ENCODE data around the gene FKBP5. TPM values are rescaled to one million over a fixed set of nuclear protein-coding genes. Genes with fewer than 3 reads are reported as not detected.

FKBP5 gene
- total RNA-seq, 1 experiment from 2014 or later, result 33.9 TPM

DNA sequence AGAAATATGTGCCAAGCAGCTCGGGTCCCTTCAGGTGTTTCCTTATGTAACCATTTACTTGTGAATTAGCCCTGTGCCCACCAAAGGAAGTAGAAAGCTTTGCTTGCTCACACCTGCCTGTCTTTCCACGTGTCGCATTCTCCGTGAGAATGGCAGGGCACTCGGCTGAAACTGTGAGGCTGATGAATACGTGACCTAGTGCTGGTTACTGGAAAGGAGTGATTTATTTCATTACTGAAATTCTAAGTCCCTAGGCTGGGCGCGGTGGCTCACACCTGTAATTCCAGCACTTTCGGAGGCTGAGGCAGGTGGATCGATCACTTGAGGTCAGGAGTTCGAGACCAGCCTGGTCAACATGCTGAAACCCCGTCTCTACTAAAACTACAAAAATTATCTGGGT, 130.1 kb downstream of the FKBP5 start:
- H3K36me3 Mint-ChIP-seq (ENCODE audit: insufficient read depth in 1 of 3, low read depth in 3 of 3), result no peaks in the 10 kb centered on the region
- H3K27ac ChIP-seq (ENCODE audit: insufficient read length, low read depth, low read length), result no peak overlapping the region
- H3K27me3 Mint-ChIP-seq (ENCODE audit: low read depth), result no peaks in the 10 kb centered on the region; the same call in 1 of the 2 replicates
- no peaks in the 10 kb centered on the region for H3K23me2 ChIP-seq (ENCODE audit: insufficient read length, low read depth, low read length, poor library complexity, severe bottlenecking)
- WGBS (ENCODE audit: extremely low coverage, insufficient read length, low lambda C conversion rate), result no CpG with 5 or more reads among the region's 12 CpGs
- H4K5ac ChIP-seq (ENCODE audit: insufficient read length, low read depth, low read length), result no peak overlapping the region
- H2AFZ ChIP-seq (ENCODE audit: low read length), result no peak overlapping the region
- H3K4me1 ChIP-seq (ENCODE audit: insufficient read depth, low read length), result no peaks in the 10 kb centered on the region
- H2BK20ac ChIP-seq (ENCODE audit: low read depth, low read length, poor library complexity, severe bottlenecking), result no peak overlapping the region
- H2AK5ac ChIP-seq (ENCODE audit: insufficient read length, low read length), result no peak overlapping the region
- H3K9ac ChIP-seq (ENCODE audit: extremely low read depth, insufficient read length, low read length), result no peak overlapping the region
- H3K56ac ChIP-seq (ENCODE audit: insufficient read length, low read depth, low read length), result no peak overlapping the region
- H3K23ac ChIP-seq (ENCODE audit: insufficient read length, low read depth, low read length), result no peak overlapping the region
- no peaks in the 10 kb centered on the region for H3K9me3 Mint-ChIP-seq
- no peak overlapping the region for H2BK5ac ChIP-seq (ENCODE audit: insufficient read length, low read length)
- no peaks in the 10 kb centered on the region for H3K79me2 ChIP-seq (ENCODE audit: insufficient read depth, low read length)
- no peak overlapping the region for H3K4me3 Mint-ChIP-seq
- DNase-seq, result no peak
- H3K4ac ChIP-seq (ENCODE audit: low read depth, low read length), result no peak overlapping the region
- H4K8ac ChIP-seq (replicated peaks; ENCODE audit: insufficient read length, low read depth, low read length), result no peak overlapping the region
- H3K9me3 ChIP-seq (ENCODE audit: control insufficient read depth, low read depth, low read length), result no peaks in the 10 kb centered on the region
- no peak overlapping the region for H2BK120ac ChIP-seq (ENCODE audit: low read depth, low read length, poor library complexity, severe bottlenecking)
- no peak overlapping the region for H2BK15ac ChIP-seq (ENCODE audit: low read depth, low read length)
- no peaks in the 10 kb centered on the region for H3K79me1 ChIP-seq (ENCODE audit: insufficient read depth, low read depth, low read length, poor library complexity, severe bottlenecking)
- H3K18ac ChIP-seq (ENCODE audit: insufficient read length, low read depth, low read length), result no peak overlapping the region
- TF ChIP-seq CTCF (conservative IDR thresholded peaks at IDR 0.05), result no peak
- no peaks in the 10 kb centered on the region for H3K27me3 ChIP-seq (ENCODE audit: insufficient read depth, low read length)
- H3K4me1 Mint-ChIP-seq, result peaks cover 15 to 20% of the 10 kb centered on the region in 2 experiments
- H3K27ac Mint-ChIP-seq, result no peak overlapping the region
- no peak overlapping the region for H2BK12ac ChIP-seq (ENCODE audit: insufficient read length, low read depth, low read length)
- H3K14ac ChIP-seq (ENCODE audit: insufficient read depth, low read length), result no peak overlapping the region
- H4K20me1 ChIP-seq (ENCODE audit: control insufficient read depth, insufficient read depth, insufficient read length), result no peaks in the 10 kb centered on the region
- H3T11ph ChIP-seq (ENCODE audit: low read length), result no peak overlapping the region
- H3K4me2 ChIP-seq (ENCODE audit: insufficient read depth, insufficient read length, low read length), result no peak overlapping the region
- no peak overlapping the region for H4K91ac ChIP-seq (ENCODE audit: insufficient read length, low read depth, low read length)
